Right atrium auricular region (tissue), 2 donors: ENCODE data around the gene SLC39A11. TPM values are rescaled to one million over a fixed set of nuclear protein-coding genes. Genes with fewer than 3 reads are reported as not detected.

Source experiments
- DNase-seq: peaks from one replicate; pipeline ENCODE4 v3.0.0-alpha.2; 2019; ENCODE audit warnings: low spot score
- H3K27ac ChIP-seq, 2 donors: fragments of 200-600 bp; sonication (generic); 1 replicate in 1 of 2; 2 replicates in 1 of 2; pipeline ENCODE4 v1.5.1; 2016 to 2019
- H3K27me3 ChIP-seq, 2 donors: fragments of 200-600 bp; sonication (generic); one replicate each; pipeline versions ENCODE4 v1.5.1 to v1.6.0; 2017 to 2019
- H3K36me3 ChIP-seq: fragments of 200-600 bp; sonication (generic); one replicate; pipeline ENCODE4 v1.5.1; 2016
- H3K4me1 ChIP-seq, 2 donors: fragments of 200-600 bp; sonication (generic); one replicate each; pipeline versions ENCODE4 v1.5.1 to v1.6.0; 2017 to 2019
- H3K4me3 ChIP-seq, 2 donors: fragments of 200-600 bp; sonication (generic); 1 replicate in 1 of 2; 2 replicates in 1 of 2; pipeline ENCODE4 v1.5.1; 2017 to 2019; ENCODE audit warnings: mild to moderate bottlenecking in 1 of 2, moderate library complexity in 1 of 2
- H3K9me3 ChIP-seq, 2 donors: fragments of 200-600 bp; sonication (generic); one replicate each; pipeline ENCODE4 v1.5.1; 2019
- CTCF ChIP-seq, 2 donors: fragments of 200-600 bp; sonication (generic); IDR thresholded peaks; one replicate each; pipeline ENCODE4 v1.5.1; 2019; ENCODE audit warnings: antibody characterized with exemption in 2 of 2
- total RNA-seq, 2 donors: library from RNA; depleted of rRNA; stranded (reverse); fragments of >200 nt; gene quantifications; one replicate each; pipeline ENCODE4 v1.1.0, GENCODE V29; 2016

Gene SLC39A11
- total RNA-seq, 2 donors from 2014 or later, result 7.4 to 15.5 TPM

DNA sequence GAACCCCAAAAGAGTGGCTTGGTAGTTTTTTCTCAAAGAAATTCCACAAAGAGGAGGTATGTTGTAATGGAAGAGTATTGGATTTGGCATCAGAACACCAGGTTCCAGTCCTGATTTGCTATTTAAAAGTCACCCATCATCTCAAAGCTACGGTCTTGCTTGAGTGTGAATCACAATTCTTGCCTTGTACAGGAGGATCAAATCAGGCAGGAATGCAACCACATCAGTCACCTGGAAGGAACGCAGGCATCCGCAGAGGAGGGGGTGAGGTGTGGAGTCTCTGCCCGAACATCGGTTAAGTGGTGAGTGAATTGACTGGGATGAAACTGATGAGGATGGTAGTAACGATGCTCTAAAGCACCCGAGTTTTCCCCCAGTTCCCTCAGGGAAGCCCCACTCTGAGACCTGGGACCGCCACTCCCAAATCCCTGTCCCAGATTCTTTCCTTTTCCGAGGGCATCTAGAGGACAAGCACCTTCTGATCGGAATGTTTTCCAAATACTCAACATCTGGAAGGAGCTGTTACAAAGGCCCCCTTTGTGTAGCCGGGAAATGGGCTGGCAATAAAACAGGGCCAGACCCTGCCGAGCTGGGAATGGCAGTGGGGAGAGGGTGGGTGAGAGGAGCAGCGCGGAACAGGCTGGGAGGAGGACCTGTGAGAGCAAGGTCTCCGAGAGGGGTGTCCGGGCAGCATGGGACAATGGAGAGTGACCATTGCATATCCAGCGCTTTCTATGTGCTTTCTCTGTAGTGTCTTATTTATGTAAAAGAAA, 469.6 kb downstream of the SLC39A11 start:
- Histone ChIP-seq H3K36me3 (no peaks in the 10 kb centered on the region), H3K27ac (no peak overlapping the region), H3K27me3 (no peaks in the 10 kb centered on the region), H3K9me3 (no peaks in the 10 kb centered on the region), H3K4me3 (no peak overlapping the region), H3K4me1 (no peaks in the 10 kb centered on the region)
- no peak for DNase-seq
- TF ChIP-seq CTCF (IDR thresholded peaks at IDR 0.05), result no peak

DNA sequence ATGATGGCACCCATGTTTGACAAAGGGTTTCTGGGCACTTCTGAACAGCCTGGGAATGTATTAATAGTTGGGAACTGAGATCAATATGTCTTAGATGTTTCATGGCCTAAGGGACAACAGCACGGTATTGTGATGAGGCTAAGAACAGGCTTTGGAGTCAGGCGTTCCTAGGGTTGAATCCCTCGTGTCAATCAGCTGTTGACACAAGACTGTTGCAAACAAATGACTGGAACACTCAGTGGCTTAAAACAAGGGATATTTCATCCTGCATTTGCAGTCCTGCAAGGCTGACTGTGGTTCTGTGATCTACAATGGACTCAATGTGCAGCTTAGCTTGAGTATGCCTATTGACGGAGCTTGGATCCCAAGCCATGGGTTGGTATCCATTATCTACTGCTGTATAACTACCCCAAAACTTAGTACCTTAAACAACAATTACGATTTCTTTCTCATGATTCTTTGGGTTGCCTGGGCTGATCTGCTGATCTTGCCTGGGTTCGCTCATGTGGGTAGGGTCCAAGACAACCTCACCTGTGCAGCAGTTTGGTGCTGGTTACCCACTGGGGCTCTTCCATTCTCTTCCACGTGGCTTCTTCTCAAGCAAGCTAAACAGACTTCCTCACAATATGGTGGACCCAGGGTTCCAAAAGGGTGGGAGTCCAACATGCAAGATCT, 472.4 kb downstream of the SLC39A11 start:
- Histone ChIP-seq H3K27ac (no peak overlapping the region), H3K4me1 (no peaks in the 10 kb centered on the region), H3K9me3 (no peaks in the 10 kb centered on the region), H3K4me3 (no peak overlapping the region), H3K27me3 (no peaks in the 10 kb centered on the region), H3K36me3 (no peaks in the 10 kb centered on the region)
- no peak for DNase-seq
- no peak for TF ChIP-seq CTCF (IDR thresholded peaks at IDR 0.05)

- H3K27me3 ChIP-seq, result no peaks in the 10 kb centered on the region
- no peak for DNase-seq
- no peak overlapping the region for H3K4me3 ChIP-seq
- H3K36me3 ChIP-seq, result no peaks in the 10 kb centered on the region
- no peaks in the 10 kb centered on the region for H3K9me3 ChIP-seq
- no peaks in the 10 kb centered on the region for H3K4me1 ChIP-seq
- no peak overlapping the region for H3K27ac ChIP-seq
- TF ChIP-seq CTCF (IDR thresholded peaks at IDR 0.05), result no peak
These were observed 474.4 kb downstream of the SLC39A11 start for GRCh38 chr17:72618001-72618509.

DNA sequence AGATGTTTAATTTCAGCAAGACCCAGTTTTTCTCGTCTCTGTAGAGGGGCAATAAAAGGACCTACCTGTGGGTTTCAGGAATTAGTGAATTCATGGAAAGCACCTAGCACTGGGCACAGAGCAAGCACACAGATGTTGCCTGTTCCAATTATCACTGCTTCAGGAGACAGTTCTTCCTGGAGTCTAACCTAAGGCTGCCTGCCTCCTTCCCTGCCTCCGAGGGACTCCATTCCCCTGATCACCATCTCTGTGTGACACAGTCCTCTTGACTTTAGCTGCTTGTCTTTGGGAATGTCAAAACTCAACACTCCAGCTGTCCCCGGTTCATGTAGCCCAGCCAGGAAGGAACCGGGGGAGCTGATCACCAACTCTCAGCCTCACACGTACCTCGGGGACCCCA, 474.9 kb downstream of the SLC39A11 start:
- H3K9me3 ChIP-seq, result no peaks in the 10 kb centered on the region
- H3K27ac ChIP-seq, result no peak overlapping the region

DNA sequence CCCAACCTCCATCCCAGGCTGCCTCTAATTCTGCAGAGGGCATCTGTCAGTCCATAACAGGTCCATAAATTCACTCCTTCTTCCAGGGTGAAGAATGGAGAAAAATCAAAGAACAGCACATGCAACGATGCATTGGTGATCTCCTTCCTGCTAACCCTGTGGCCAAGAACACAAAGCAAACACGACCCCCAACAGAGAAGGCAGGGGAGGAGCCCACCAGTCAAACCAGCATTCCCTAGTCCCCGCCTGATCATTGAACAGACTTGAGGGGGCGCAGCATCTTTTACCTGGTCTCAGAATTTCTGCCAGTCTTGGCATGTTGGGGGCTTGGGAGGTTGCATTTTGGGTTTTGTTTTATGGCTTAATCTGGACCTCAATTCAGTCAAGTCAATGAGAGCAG, 476.0 kb downstream of the SLC39A11 start:
- Histone ChIP-seq H3K27ac (no peak overlapping the region), H3K9me3 (no peaks in the 10 kb centered on the region), H3K4me1 (no peaks in the 10 kb centered on the region), H3K27me3 (no peaks in the 10 kb centered on the region), H3K36me3 (no peaks in the 10 kb centered on the region), H3K4me3 (no peak overlapping the region)
- DNase-seq, result no peak
- no peak for TF ChIP-seq CTCF (IDR thresholded peaks at IDR 0.05)

More for the DNA sequence above, 474.9 kb downstream of the SLC39A11 start:
- H3K4me1 ChIP-seq, result no peaks in the 10 kb centered on the region
- H3K4me3 ChIP-seq, result no peak overlapping the region
- no peaks in the 10 kb centered on the region for H3K27me3 ChIP-seq
- no peaks in the 10 kb centered on the region for H3K36me3 ChIP-seq
- TF ChIP-seq CTCF (IDR thresholded peaks at IDR 0.05), result no peak
- DNase-seq, result no peak
